Fibroblast of lung (primary cell): Measurements from ENCODE around the gene HRH4. TPM values are rescaled to one million over a fixed set of nuclear protein-coding genes. Genes with fewer than 3 reads are reported as not detected.

ENCODE experiments used
- DNase-seq, 2 donors: peaks; one replicate each; pipeline versions ENCODE4 v3.0.0 to v3.0.0-alpha.2; 2010; ENCODE audit warnings: low read depth in 2 of 2
- H2AFZ ChIP-seq: 2 replicates; pipeline ENCODE4 v1.5.1; 2012; ENCODE audit warnings: low read length, control low read depth, inconsistent platforms
- H3K27ac ChIP-seq: 2 replicates; pipeline ENCODE4 v1.5.1; 2011; ENCODE audit warnings: low read length, control low read depth; ENCODE audit not compliant: insufficient read depth
- H3K27me3 ChIP-seq: 2 replicates; pipeline ENCODE4 v1.5.1; 2011; ENCODE audit warnings: mild to moderate bottlenecking, low read length; ENCODE audit not compliant: control insufficient read depth, insufficient read depth
- H3K36me3 ChIP-seq: 2 replicates; pipeline ENCODE4 v1.5.1; 2011; ENCODE audit warnings: low read length; ENCODE audit not compliant: control insufficient read depth, insufficient read depth
- H3K4me1 ChIP-seq: 2 replicates; pipeline ENCODE4 v1.5.1; 2011; ENCODE audit warnings: low read length; ENCODE audit not compliant: control insufficient read depth, insufficient read depth; ENCODE audit errors: extremely low read depth
- H3K4me2 ChIP-seq: 2 replicates; pipeline ENCODE4 v1.5.1; 2011; ENCODE audit warnings: low read length, control low read depth; ENCODE audit not compliant: insufficient read depth; ENCODE audit errors: extremely low read depth
- H3K4me3 ChIP-seq, 4 experiments: fragments of 200-600 bp in 1 of 4; sonication (generic) in 1 of 4; replicated peaks in 1 of 4; 2 replicates each; pipeline ENCODE4 v1.5.1; 2011 to 2016; ENCODE audit warnings: low read length in 4 of 4, low read depth in 3 of 4, mild to moderate bottlenecking in 3 of 4, control low read depth in 2 of 4, inconsistent platforms in 1 of 4, mixed read lengths in 1 of 4; ENCODE audit not compliant: insufficient read depth in 1 of 4; ENCODE audit errors: control extremely low read depth in 1 of 4
- H3K79me2 ChIP-seq: 2 replicates; pipeline ENCODE4 v1.5.1; 2012; ENCODE audit warnings: mild to moderate bottlenecking, low read length, inconsistent platforms; ENCODE audit not compliant: control insufficient read depth, insufficient read depth
- H3K9ac ChIP-seq: 2 replicates; pipeline ENCODE4 v1.5.1; 2011; ENCODE audit warnings: mild to moderate bottlenecking, low read length, control low read depth; ENCODE audit not compliant: insufficient read depth
- H3K9me3 ChIP-seq: 2 replicates; pipeline ENCODE4 v1.5.1; 2012; ENCODE audit warnings: low read depth, low read length; ENCODE audit not compliant: control insufficient read depth, insufficient read depth
- H4K20me1 ChIP-seq: 2 replicates; pipeline ENCODE4 v1.5.1; 2011; ENCODE audit warnings: low read length; ENCODE audit not compliant: control insufficient read depth, insufficient read depth; ENCODE audit errors: extremely low read depth
- EZH2 ChIP-seq: IDR thresholded peaks from 2 replicates; pipeline ENCODE4 v1.5.1; 2012; ENCODE audit warnings: low read length, control low read depth, mild to moderate bottlenecking; ENCODE audit errors: missing control alignments
- polyA minus RNA-seq: library from RNA; depleted of rRNA, polyadenylated mRNA; stranded (reverse); fragments of >200 nt; gene quantifications from 2 replicates; pipeline ENCODE4 v1.2.3, GENCODE V29; 2011; ENCODE audit warnings: low replicate concordance
- polyA plus RNA-seq, 2 donors: library from polyadenylated mRNA; depleted of rRNA in 1 of 2; stranded (reverse) in 1 of 2; unstranded in 1 of 2; fragments of >200 nt; gene quantifications; 2 replicates each; pipeline ENCODE4 v1.2.1, GENCODE V29; 2011 to 2012; ENCODE audit warnings: missing spikeins in 1 of 2
- total RNA-seq: library from RNA; depleted of rRNA; stranded (reverse); fragments of >200 nt; gene quantifications from 2 replicates; pipeline ENCODE4 v1.2.1, GENCODE V29; 2014
- TF ChIP-seq, protein P1 (sequence below), 2 donors: IDR thresholded peaks in 1 of 2; conservative IDR thresholded peaks in 1 of 2; 1 replicate in 1 of 2; 2 replicates in 1 of 2; pipeline ENCODE4 v1.5.1; 2011 to 2012; ENCODE audit warnings: low read length in 2 of 2, control low read depth in 1 of 2, inconsistent platforms in 1 of 2, low read depth in 1 of 2, mild to moderate bottlenecking in 1 of 2

HRH4 gene, protein sequence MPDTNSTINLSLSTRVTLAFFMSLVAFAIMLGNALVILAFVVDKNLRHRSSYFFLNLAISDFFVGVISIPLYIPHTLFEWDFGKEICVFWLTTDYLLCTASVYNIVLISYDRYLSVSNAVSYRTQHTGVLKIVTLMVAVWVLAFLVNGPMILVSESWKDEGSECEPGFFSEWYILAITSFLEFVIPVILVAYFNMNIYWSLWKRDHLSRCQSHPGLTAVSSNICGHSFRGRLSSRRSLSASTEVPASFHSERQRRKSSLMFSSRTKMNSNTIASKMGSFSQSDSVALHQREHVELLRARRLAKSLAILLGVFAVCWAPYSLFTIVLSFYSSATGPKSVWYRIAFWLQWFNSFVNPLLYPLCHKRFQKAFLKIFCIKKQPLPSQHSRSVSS
- total RNA-seq (under 0.01 TPM in 2 replicates), polyA plus RNA-seq (0.01 TPM in 1 of 2 replicates, not detected in the other), polyA minus RNA-seq (not detected in 2 replicates)
- polyA plus RNA-seq (2012) = not detected in 2 replicates

- no peak within 1 kb of the TSS for H3K4me3 ChIP-seq
- no peak within 1 kb of the TSS for H2AFZ ChIP-seq
- no peak for DNase-seq
- TF ChIP-seq, protein P1, sequence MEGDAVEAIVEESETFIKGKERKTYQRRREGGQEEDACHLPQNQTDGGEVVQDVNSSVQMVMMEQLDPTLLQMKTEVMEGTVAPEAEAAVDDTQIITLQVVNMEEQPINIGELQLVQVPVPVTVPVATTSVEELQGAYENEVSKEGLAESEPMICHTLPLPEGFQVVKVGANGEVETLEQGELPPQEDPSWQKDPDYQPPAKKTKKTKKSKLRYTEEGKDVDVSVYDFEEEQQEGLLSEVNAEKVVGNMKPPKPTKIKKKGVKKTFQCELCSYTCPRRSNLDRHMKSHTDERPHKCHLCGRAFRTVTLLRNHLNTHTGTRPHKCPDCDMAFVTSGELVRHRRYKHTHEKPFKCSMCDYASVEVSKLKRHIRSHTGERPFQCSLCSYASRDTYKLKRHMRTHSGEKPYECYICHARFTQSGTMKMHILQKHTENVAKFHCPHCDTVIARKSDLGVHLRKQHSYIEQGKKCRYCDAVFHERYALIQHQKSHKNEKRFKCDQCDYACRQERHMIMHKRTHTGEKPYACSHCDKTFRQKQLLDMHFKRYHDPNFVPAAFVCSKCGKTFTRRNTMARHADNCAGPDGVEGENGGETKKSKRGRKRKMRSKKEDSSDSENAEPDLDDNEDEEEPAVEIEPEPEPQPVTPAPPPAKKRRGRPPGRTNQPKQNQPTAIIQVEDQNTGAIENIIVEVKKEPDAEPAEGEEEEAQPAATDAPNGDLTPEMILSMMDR (conservative IDR thresholded peaks at IDR 0.05 in 1 of 2, IDR thresholded peaks at IDR 0.05 in 1 of 2; ENCODE audit: low read depth in 1 of 2, low read length in 2 of 2) = no peak
- no peak for TF ChIP-seq EZH2
- H3K4me2 ChIP-seq = no peak within 1 kb of the TSS
- H4K20me1 ChIP-seq = no peaks in the 10 kb centered on the region
- no peaks in the 10 kb centered on the region for H3K27me3 ChIP-seq
- no peaks in the 10 kb centered on the region for H3K9me3 ChIP-seq
- H3K27ac ChIP-seq = no peak within 1 kb of the TSS
- no peaks in the 10 kb centered on the region for H3K79me2 ChIP-seq
- H3K36me3 ChIP-seq = no peaks in the 10 kb centered on the region
- no peak within 1 kb of the TSS for H3K9ac ChIP-seq
- no peaks in the 10 kb centered on the region for H3K4me1 ChIP-seq
These were observed at the start of gene HRH4 for GRCh38 chr18:24460388-24460787. Gene HRH4, plus strand, starts transcription at chr18:24460637. Its CDS starts 92 bp downstream, at chr18:24460729.

- no peaks in the 10 kb centered on the region for H3K36me3 ChIP-seq
- peak in 1 of 2 donors; percentile 19 for DNase-seq
- H3K9me3 ChIP-seq = no peaks in the 10 kb centered on the region
- H3K4me1 ChIP-seq = no peaks in the 10 kb centered on the region
- H2AFZ ChIP-seq = no peak overlapping the region
- H4K20me1 ChIP-seq = no peaks in the 10 kb centered on the region
- H3K9ac ChIP-seq = no peak overlapping the region
- H3K79me2 ChIP-seq = no peaks in the 10 kb centered on the region
- H3K4me3 ChIP-seq = no peak overlapping the region
- no peak overlapping the region for H3K4me2 ChIP-seq
- TF ChIP-seq, protein P1 (conservative IDR thresholded peaks at IDR 0.05 in 1 of 2, IDR thresholded peaks at IDR 0.05 in 1 of 2; ENCODE audit: low read depth in 1 of 2, low read length in 2 of 2) = peak; percentile 27 to 44
- TF ChIP-seq EZH2 = no peak
- peaks cover 8% of the 10 kb centered on the region for H3K27me3 ChIP-seq
- H3K27ac ChIP-seq = no peak overlapping the region
These were observed 47.3 kb upstream of the HRH4 start for GRCh38 chr18:24413148-24413547.

- TF ChIP-seq, protein P1 (conservative IDR thresholded peaks at IDR 0.05 in 1 of 2, IDR thresholded peaks at IDR 0.05 in 1 of 2; ENCODE audit: low read depth in 1 of 2, low read length in 2 of 2) = no peak
- TF ChIP-seq EZH2 = no peak
- peaks cover 7% of the 10 kb centered on the region for H3K27me3 ChIP-seq
- no peak overlapping the region for H3K9ac ChIP-seq
These were observed 46.0 kb upstream of the HRH4 start for GRCh38 chr18:24414349-24415003.

More at GRCh38 chr18:24414349-24415003, 46.0 kb upstream of the HRH4 start:
- H4K20me1 ChIP-seq = no peaks in the 10 kb centered on the region
- no peaks in the 10 kb centered on the region for H3K79me2 ChIP-seq
- H3K4me1 ChIP-seq = no peaks in the 10 kb centered on the region
- H3K9me3 ChIP-seq = no peaks in the 10 kb centered on the region
- no peak overlapping the region for H3K4me3 ChIP-seq
- DNase-seq = no peak
- H2AFZ ChIP-seq = no peak overlapping the region
- no peak overlapping the region for H3K4me2 ChIP-seq
- no peaks in the 10 kb centered on the region for H3K36me3 ChIP-seq
- H3K27ac ChIP-seq = no peak overlapping the region
